Keratinocyte (primary cell): Measurements from ENCODE around the gene MEGF8. TPM values are rescaled to one million over a fixed set of nuclear protein-coding genes. Genes with fewer than 3 reads are reported as not detected.

Experiments used
- DNase-seq: peaks from one replicate; pipeline ENCODE4 v3.0.0-alpha.2; 2011; ENCODE audit warnings: low read depth, missing footprints, low spot score
- FAIRE-seq: peaks from 2 replicates; lab custom pipeline; 2011; peaks lifted over from hg19 to GRCh38; lab: Jason Lieb, UNC
- H2AFZ ChIP-seq: 2 replicates; pipeline ENCODE4 v1.6.0; 2012; ENCODE audit warnings: low read length, control low read depth, inconsistent platforms; ENCODE audit not compliant: control insufficient read depth
- H3K27ac ChIP-seq: 2 replicates; pipeline ENCODE4 v1.5.1; 2011; ENCODE audit warnings: low read length; ENCODE audit not compliant: control insufficient read depth, insufficient read depth
- H3K27me3 ChIP-seq: 3 replicates; pipeline ENCODE4 v1.6.0; 2011; ENCODE audit warnings: low read length; ENCODE audit not compliant: control insufficient read depth, insufficient read depth; ENCODE audit errors: extremely low read depth
- H3K36me3 ChIP-seq, 2 experiments: 2 replicates in 1 of 2; 3 replicates in 1 of 2; pipeline ENCODE4 v1.5.1; 2011; ENCODE audit warnings: low read length in 2 of 2, mild to moderate bottlenecking in 1 of 2; ENCODE audit not compliant: control insufficient read depth in 2 of 2, insufficient read depth in 2 of 2; ENCODE audit errors: extremely low read depth in 1 of 2
- H3K4me1 ChIP-seq: 3 replicates; pipeline ENCODE4 v1.5.1; 2011; ENCODE audit warnings: low read length; ENCODE audit not compliant: control insufficient read depth, insufficient read depth; ENCODE audit errors: extremely low read depth
- H3K4me2 ChIP-seq: 3 replicates; pipeline ENCODE4 v1.6.0; 2011; ENCODE audit warnings: low read depth, low read length; ENCODE audit not compliant: control insufficient read depth, insufficient read depth; ENCODE audit errors: extremely low read depth
- H3K4me3 ChIP-seq, 3 experiments: fragments of 200-600 bp in 1 of 3; sonication (generic) in 1 of 3; 2 replicates in 2 of 3; 3 replicates in 1 of 3; pipeline ENCODE4 v1.5.1; 2011 to 2016; ENCODE audit warnings: low read length in 3 of 3, mild to moderate bottlenecking in 3 of 3, control low read depth in 2 of 3, inconsistent platforms in 1 of 3, low read depth in 1 of 3, mixed read lengths in 1 of 3, mixed run types in 1 of 3, moderate library complexity in 1 of 3; ENCODE audit not compliant: control insufficient read depth in 2 of 3, insufficient read depth in 2 of 3; ENCODE audit errors: extremely low read depth in 1 of 3
- H3K79me2 ChIP-seq: 2 replicates; pipeline ENCODE4 v1.6.0; 2012; ENCODE audit warnings: low read length; ENCODE audit not compliant: control insufficient read depth, insufficient read depth
- H3K9ac ChIP-seq: 3 replicates; pipeline ENCODE4 v1.6.0; 2011; ENCODE audit warnings: low read length; ENCODE audit not compliant: control insufficient read depth, insufficient read depth; ENCODE audit errors: extremely low read depth
- H3K9me1 ChIP-seq: 3 replicates; pipeline ENCODE4 v1.6.0; 2011; ENCODE audit warnings: low read length; ENCODE audit not compliant: control insufficient read depth, insufficient read depth; ENCODE audit errors: extremely low read depth
- H3K9me3 ChIP-seq: 2 replicates; pipeline ENCODE4 v1.5.1; 2012; ENCODE audit warnings: low read depth, low read length; ENCODE audit not compliant: control insufficient read depth
- H4K20me1 ChIP-seq: 3 replicates; pipeline ENCODE4 v1.6.0; 2011; ENCODE audit warnings: low read length; ENCODE audit not compliant: control insufficient read depth, insufficient read depth; ENCODE audit errors: extremely low read depth
- CTCF ChIP-seq, 3 experiments: IDR thresholded peaks in 1 of 3; conservative IDR thresholded peaks in 1 of 3; optimal IDR thresholded peaks in 1 of 3; 2 replicates in 2 of 3; 3 replicates in 1 of 3; pipeline versions ENCODE3 to v1.5.1; 2011; ENCODE audit warnings: low read length in 3 of 3, mild to moderate bottlenecking in 3 of 3, moderate library complexity in 2 of 3, control low read depth in 1 of 3, inconsistent platforms in 1 of 3; ENCODE audit not compliant: insufficient read depth in 2 of 3; ENCODE audit errors: extremely low read depth in 1 of 3
- EZH2 ChIP-seq: IDR thresholded peaks from one replicate; pipeline ENCODE4 v1.6.1; 2012; ENCODE audit warnings: inconsistent platforms, mild to moderate bottlenecking, low read length, moderate library complexity
- dilution Hi-C: fragments of 300-500 bp; cut with MboI; formaldehyde crosslinking; loops from one replicate; pipeline ENCODE4 v1.7.0; 2020; ENCODE audit warnings: low sequenced_read_pairs; ENCODE audit not compliant: extremely low pct_ligation_motif_present
- polyA plus RNA-seq, 5 experiments: library from polyadenylated mRNA; depleted of rRNA in 3 of 5; stranded (reverse) in 3 of 5; stranded (forward) in 1 of 5; unstranded in 1 of 5; fragments of >200 nt; gene quantifications; 1 replicate in 1 of 5; 2 replicates in 3 of 5; 3 replicates in 1 of 5; pipeline versions ENCODE4 v1.2.1 to v1.2.3, GENCODE V29; 2011 to 2012; ENCODE audit warnings: missing spikeins in 2 of 5, low read depth in 1 of 5, low replicate concordance in 1 of 5

MEGF8 gene
- polyA plus RNA-seq, 1 donor (not counting 4 experiments of a cell fraction or from before 2014, with no cell fraction given) = 4.1 TPM

DNA sequence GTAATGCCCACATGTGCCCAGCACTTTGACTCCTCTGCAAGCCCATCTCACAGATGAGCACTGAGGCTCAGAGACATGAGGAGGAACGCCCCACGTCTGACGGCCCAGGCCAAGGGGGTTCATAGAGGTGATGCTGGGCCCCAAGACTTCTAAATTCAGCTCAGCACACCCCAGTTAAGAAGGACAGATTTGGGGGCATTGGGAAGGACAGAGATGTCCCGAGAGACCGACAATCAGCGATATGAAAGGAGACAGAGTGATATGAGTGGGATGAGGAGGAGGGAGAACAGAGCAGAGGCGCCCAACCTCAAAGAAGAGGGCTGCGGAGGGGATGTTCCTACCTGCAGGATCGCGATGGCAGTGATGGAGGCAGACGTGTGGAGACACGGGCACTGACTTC lies 64.5 kb downstream of the MEGF8 start, which contains the start of gene CNFN:
Gene CNFN, minus strand, starts transcription at position 399 of the 400 bp plus-strand sequence. CDS start 1,260 bp downstream, outside the sequence.
- Histone ChIP-seq H3K9me3 (no peaks in the 10 kb centered on the region), H3K36me3 (no peaks in the 10 kb centered on the region), H3K4me3 (no peak within 1 kb of the TSS), H3K27ac (no peak within 1 kb of the TSS), H3K9ac (no peak within 1 kb of the TSS), H3K79me2 (no peaks in the 10 kb centered on the region), H4K20me1 (no peaks in the 10 kb centered on the region), H3K4me1 (peaks cover 6% of the 10 kb centered on the region), H3K4me2 (no peak within 1 kb of the TSS), H3K9me1 (no peaks in the 10 kb centered on the region), H2AFZ (no peak within 1 kb of the TSS), H3K27me3 (peaks cover 30% of the 10 kb centered on the region)
- TF ChIP-seq CTCF (optimal IDR thresholded peaks at IDR 0.05 in 1 of 3, IDR thresholded peaks at IDR 0.05 in 1 of 3, conservative IDR thresholded peaks at IDR 0.05 in 1 of 3; ENCODE audit: extremely low read depth in 1 of 3, insufficient read depth in 2 of 3, low read length in 3 of 3) (no peak), EZH2 (peak; percentile 60)
- FAIRE-seq (no peak), DNase-seq (no peak)
- dilution Hi-C loops = no loop called here

GRCh38 chr19:42392165-42392564 lies 66.7 kb downstream of the MEGF8 start:
- Histone ChIP-seq H3K4me3 (no peak overlapping the region), H3K4me1 (peaks cover 12% of the 10 kb centered on the region), H4K20me1 (no peaks in the 10 kb centered on the region), H3K27ac (no peak overlapping the region), H3K9ac (no peak overlapping the region), H3K36me3 (no peaks in the 10 kb centered on the region), H3K79me2 (no peaks in the 10 kb centered on the region), H2AFZ (no peak overlapping the region), H3K27me3 (peaks cover 30% of the 10 kb centered on the region), H3K9me3 (no peaks in the 10 kb centered on the region), H3K4me2 (no peak overlapping the region), H3K9me1 (peaks cover 5% of the 10 kb centered on the region)
- FAIRE-seq = no peak
- no peak for TF ChIP-seq CTCF (optimal IDR thresholded peaks at IDR 0.05 in 1 of 3, IDR thresholded peaks at IDR 0.05 in 1 of 3, conservative IDR thresholded peaks at IDR 0.05 in 1 of 3; ENCODE audit: extremely low read depth in 1 of 3, insufficient read depth in 2 of 3, low read length in 3 of 3)
- TF ChIP-seq EZH2 = no peak
- DNase-seq = no peak
- dilution Hi-C loops = no loop called here
